Activated gamma-delta T cell treated with Interleukin-2 at 50 U/mL for 16 hours (primary cell): ENCODE measurements around the gene C6orf15.

Source experiments
- DNase-seq: peaks from one replicate; pipeline ENCODE4 v3.0.0-alpha.2; 2020

The C6orf15 gene

DNA sequence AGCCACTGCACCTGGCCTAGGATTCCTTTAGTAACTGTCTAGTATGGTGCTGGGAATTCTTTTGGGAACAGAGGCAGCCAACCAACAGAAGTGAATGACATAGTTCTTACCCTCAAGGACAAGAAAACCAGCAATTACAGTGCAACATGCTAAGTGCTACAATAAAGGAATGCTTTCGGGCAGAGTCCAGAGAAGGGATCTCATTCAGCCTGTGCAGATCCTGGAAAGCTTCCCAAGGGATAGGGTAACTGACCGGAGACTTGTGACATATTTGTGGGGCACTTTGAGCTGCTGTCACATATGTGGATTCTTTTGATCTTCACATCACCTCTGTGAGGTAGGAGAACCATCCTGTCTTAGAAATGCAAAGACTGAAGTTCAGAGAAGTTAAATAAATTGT, 46.8 kb downstream of the C6orf15 start:
- DNase-seq = no peak

DNA sequence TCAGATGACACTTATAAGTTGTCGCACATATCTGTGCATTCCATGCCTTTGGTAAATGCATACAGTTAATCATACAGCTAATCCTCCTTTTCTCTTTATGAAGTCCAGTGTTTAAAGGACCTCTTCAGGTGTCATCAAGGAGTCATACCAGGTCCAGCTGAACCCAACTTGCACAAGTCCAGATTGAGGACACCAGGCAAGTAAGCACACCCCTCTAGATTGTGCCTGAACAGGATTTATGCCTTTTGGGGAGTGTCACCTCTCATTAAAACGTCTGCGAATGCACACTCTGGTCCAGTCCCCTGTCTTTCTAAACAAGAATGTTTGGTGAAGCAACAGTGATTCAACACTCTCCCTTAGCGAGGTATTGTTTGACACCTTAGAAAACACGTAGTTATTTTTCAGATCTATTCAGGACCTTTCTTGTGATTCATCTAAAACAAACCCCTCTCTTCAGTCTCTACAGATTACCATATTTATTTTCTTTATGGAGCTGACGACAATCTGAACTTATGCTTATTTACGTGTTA, 48.4 kb downstream of the C6orf15 start:
- no peak for DNase-seq
